Measurements from ENCODE around the gene SLC16A6.
"Not testable (repeated sequence)": the region's sequence is repeated elsewhere in the genome, so short reads cannot be mapped to it uniquely, and the experiment has no call there.

- not testable (repeated sequence) for TF ChIP-seq POLR2A (IDR thresholded peaks at IDR 0.05; ENCODE audit: low read depth, low read length); SMC3 (IDR thresholded peaks at IDR 0.05; ENCODE audit: low read depth, low read length); CTCF (conservative IDR thresholded peaks at IDR 0.05; ENCODE audit: low read depth, low read length)
Measured at GRCh38 chr17:68276339-68276738, 14.6 kb downstream of the SLC16A6 start.
